ENCODE results near the gene DMAC1.

DMAC1 gene, protein sequence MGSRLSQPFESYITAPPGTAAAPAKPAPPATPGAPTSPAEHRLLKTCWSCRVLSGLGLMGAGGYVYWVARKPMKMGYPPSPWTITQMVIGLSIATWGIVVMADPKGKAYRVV

DNA sequence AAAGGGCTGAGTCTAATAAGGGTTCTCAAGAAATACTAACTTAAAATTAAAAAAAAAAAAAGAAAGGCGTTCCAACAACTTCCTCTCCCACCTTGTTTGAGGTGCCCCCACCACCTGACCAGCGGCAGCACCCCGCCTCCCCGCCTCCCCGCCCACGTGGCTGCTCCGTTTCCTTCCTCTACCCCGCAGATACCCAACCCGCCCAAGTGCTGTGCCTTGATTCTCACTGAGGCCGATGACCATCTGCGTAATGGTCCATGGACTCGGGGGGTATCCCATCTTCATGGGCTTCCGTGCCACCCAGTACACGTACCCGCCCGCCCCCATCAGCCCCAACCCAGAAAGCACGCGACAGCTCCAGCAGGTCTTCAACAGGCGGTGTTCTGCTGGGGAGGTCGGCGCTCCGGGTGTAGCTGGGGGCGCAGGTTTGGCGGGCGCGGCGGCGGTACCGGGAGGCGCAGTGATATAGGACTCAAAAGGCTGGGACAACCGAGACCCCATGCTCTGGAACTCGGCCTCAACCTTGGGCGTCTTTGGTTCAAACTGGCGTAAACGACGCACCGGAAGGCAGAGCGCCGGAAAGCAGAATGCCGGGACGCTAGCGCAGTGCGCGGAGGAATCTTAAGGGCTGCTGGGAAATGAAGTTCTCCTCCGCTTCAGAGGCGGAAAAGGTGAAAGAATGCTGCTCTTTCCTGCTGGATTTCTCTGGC is at the start of gene DMAC1:
DMAC1 (minus strand) TSS at position 545 of the 710 bp plus-strand sequence; CDS start at position 501, 44 bp downstream.
- Histone ChIP-seq H3K27me3 (replicated peaks; ENCODE audit: control insufficient read depth, insufficient read depth, low read length) (no peaks in the 10 kb centered on the region), H3K4me3 (replicated peaks; ENCODE audit: low read depth, low read length) (peak within 1 kb of the TSS; percentile 89), H3K36me3 (ENCODE audit: control insufficient read depth, insufficient read depth, low read length) (peaks cover 4% of the 10 kb centered on the region)
- TF ChIP-seq, protein P1, sequence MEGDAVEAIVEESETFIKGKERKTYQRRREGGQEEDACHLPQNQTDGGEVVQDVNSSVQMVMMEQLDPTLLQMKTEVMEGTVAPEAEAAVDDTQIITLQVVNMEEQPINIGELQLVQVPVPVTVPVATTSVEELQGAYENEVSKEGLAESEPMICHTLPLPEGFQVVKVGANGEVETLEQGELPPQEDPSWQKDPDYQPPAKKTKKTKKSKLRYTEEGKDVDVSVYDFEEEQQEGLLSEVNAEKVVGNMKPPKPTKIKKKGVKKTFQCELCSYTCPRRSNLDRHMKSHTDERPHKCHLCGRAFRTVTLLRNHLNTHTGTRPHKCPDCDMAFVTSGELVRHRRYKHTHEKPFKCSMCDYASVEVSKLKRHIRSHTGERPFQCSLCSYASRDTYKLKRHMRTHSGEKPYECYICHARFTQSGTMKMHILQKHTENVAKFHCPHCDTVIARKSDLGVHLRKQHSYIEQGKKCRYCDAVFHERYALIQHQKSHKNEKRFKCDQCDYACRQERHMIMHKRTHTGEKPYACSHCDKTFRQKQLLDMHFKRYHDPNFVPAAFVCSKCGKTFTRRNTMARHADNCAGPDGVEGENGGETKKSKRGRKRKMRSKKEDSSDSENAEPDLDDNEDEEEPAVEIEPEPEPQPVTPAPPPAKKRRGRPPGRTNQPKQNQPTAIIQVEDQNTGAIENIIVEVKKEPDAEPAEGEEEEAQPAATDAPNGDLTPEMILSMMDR (IDR thresholded peaks at IDR 0.05; ENCODE audit: insufficient read depth, low read length, poor library complexity, severe bottlenecking), result no peak
- peak; percentile 83 for DNase-seq (ENCODE audit: extremely low read depth, insufficient read length)

DNA sequence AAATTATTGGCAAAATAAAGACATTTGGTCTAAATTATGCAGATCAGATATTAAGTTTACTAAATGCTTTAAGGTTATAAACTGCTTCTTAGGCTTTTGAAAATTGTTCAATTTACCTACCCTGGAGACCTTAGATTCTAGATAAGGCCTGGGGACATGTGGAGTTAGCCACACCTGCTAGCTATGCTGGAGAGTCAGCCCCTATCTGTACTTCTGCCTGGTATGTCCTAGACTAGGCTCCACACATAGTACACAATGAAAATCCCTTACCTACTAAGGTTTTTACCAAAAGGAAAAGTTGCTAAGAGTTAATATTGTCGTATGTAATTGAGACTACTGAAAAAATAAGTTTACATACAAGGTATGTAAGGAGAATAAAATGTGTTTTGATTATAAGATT is 49.8 kb upstream of the DMAC1 start:
- no peak for DNase-seq (ENCODE audit: extremely low read depth, insufficient read length)
- Histone ChIP-seq H3K4me3 (replicated peaks; ENCODE audit: low read depth, low read length) (no peak overlapping the region), H3K27me3 (replicated peaks; ENCODE audit: control insufficient read depth, insufficient read depth, low read length) (no peaks in the 10 kb centered on the region), H3K36me3 (ENCODE audit: control insufficient read depth, insufficient read depth, low read length) (no peaks in the 10 kb centered on the region)
- TF ChIP-seq, protein P1 (IDR thresholded peaks at IDR 0.05; ENCODE audit: insufficient read depth, low read length, poor library complexity, severe bottlenecking), result no peak

DNA sequence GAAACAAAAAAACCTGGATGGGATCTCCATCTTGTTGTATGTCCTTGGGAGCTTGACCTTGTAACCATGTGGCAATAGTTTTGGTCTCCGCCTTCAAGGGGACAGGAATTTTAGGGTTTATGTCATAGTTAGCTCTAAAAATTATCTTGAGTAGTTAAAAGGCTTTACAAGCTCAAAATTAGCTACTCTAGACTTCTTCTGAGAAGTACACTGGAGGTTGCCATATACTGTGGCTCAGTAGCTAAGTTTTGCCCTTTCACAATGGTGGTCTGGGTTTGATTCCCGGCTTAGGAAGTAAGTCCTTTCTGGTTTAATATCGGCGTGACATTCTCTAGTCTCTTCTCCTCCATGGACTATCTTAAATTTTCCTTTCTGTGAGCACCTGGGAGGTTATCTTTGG is 48.9 kb upstream of the DMAC1 start:
- no peaks in the 10 kb centered on the region for H3K36me3 ChIP-seq (ENCODE audit: control insufficient read depth, insufficient read depth, low read length)
- H3K4me3 ChIP-seq (replicated peaks; ENCODE audit: low read depth, low read length), result no peak overlapping the region
- no peak for DNase-seq (ENCODE audit: extremely low read depth, insufficient read length)
- H3K27me3 ChIP-seq (replicated peaks; ENCODE audit: control insufficient read depth, insufficient read depth, low read length), result no peaks in the 10 kb centered on the region
- TF ChIP-seq, protein P1 (IDR thresholded peaks at IDR 0.05; ENCODE audit: insufficient read depth, low read length, poor library complexity, severe bottlenecking), result no peak

DNA sequence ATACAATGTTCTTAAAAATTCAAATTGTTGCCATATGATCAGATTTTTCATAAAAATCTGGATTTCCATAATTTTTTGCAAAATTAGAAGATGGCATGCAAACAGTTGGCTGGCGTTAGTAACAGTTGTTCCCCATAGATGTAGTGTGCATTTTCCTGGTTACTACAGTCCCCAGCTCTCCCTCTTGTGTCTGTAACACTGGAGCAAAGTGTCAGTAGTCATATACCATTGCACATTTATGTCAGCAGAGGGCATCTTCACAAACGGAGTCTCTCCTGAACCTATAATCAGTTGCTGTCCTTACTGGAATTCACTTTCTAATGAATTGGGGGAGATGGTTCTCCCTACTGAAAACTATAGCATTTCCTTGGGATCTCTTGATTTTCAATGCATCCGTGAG is 44.7 kb upstream of the DMAC1 start:
- TF ChIP-seq, protein P1 (IDR thresholded peaks at IDR 0.05; ENCODE audit: insufficient read depth, low read length, poor library complexity, severe bottlenecking), result peak; percentile 43
- no peaks in the 10 kb centered on the region for H3K36me3 ChIP-seq (ENCODE audit: control insufficient read depth, insufficient read depth, low read length)

DNA sequence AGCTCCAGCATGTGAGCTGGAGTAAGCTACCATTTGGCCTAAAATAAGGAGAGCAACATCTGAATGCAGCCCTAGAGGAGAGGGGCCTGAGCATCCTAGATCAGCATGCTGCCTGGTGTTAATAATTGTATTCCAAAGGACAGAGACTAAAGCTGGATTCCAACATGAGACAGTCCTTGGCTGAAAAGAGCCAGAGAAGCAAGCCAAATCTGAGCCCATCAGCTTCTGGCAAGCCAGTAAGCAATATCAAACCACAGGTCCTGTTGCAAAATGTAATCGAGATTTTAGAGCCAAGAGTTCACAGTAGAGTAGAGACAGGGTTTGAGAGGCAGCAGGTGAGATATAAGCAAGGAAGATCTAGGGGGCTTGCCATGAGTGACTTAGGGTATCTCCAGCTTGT is 42.3 kb upstream of the DMAC1 start:
- H3K36me3 ChIP-seq (ENCODE audit: control insufficient read depth, insufficient read depth, low read length), result no peaks in the 10 kb centered on the region
- H3K4me3 ChIP-seq (replicated peaks; ENCODE audit: low read depth, low read length), result no peak overlapping the region
- no peak for DNase-seq (ENCODE audit: extremely low read depth, insufficient read length)
- TF ChIP-seq, protein P1 (IDR thresholded peaks at IDR 0.05; ENCODE audit: insufficient read depth, low read length, poor library complexity, severe bottlenecking), result no peak
- H3K27me3 ChIP-seq (replicated peaks; ENCODE audit: control insufficient read depth, insufficient read depth, low read length), result no peaks in the 10 kb centered on the region

More for the DNA sequence above, 44.7 kb upstream of the DMAC1 start:
- Histone ChIP-seq H3K27me3 (replicated peaks; ENCODE audit: control insufficient read depth, insufficient read depth, low read length) (no peaks in the 10 kb centered on the region), H3K4me3 (replicated peaks; ENCODE audit: low read depth, low read length) (no peak overlapping the region)
- no peak for DNase-seq (ENCODE audit: extremely low read depth, insufficient read length)

Measured in GM06990 (cell line).